IPS-15b (cell line): ENCODE data around the gene CNNM4.

ENCODE experiments used
- H3K27me3 ChIP-seq: one replicate; pipeline ENCODE4 v1.6.1; 2013; ENCODE audit warnings: low read length; ENCODE audit not compliant: control insufficient read depth, insufficient read depth
- H3K36me3 ChIP-seq: one replicate; pipeline ENCODE4 v1.6.1; 2013; ENCODE audit warnings: low read length; ENCODE audit not compliant: control insufficient read depth, insufficient read depth
- H3K4me1 ChIP-seq: one replicate; pipeline ENCODE4 v1.6.1; 2013; ENCODE audit warnings: mild to moderate bottlenecking, low read length; ENCODE audit not compliant: control insufficient read depth, insufficient read depth
- H3K4me3 ChIP-seq: one replicate; pipeline ENCODE4 v1.5.1; 2013; ENCODE audit warnings: low read depth, low read length
- H3K9ac ChIP-seq: one replicate; pipeline ENCODE4 v1.6.1; 2013; ENCODE audit warnings: low read depth, mild to moderate bottlenecking, low read length
- H3K9me3 ChIP-seq: one replicate; pipeline ENCODE4 v1.6.1; 2013; ENCODE audit warnings: mild to moderate bottlenecking, low read length; ENCODE audit not compliant: control insufficient read depth, insufficient read depth

Gene CNNM4

DNA sequence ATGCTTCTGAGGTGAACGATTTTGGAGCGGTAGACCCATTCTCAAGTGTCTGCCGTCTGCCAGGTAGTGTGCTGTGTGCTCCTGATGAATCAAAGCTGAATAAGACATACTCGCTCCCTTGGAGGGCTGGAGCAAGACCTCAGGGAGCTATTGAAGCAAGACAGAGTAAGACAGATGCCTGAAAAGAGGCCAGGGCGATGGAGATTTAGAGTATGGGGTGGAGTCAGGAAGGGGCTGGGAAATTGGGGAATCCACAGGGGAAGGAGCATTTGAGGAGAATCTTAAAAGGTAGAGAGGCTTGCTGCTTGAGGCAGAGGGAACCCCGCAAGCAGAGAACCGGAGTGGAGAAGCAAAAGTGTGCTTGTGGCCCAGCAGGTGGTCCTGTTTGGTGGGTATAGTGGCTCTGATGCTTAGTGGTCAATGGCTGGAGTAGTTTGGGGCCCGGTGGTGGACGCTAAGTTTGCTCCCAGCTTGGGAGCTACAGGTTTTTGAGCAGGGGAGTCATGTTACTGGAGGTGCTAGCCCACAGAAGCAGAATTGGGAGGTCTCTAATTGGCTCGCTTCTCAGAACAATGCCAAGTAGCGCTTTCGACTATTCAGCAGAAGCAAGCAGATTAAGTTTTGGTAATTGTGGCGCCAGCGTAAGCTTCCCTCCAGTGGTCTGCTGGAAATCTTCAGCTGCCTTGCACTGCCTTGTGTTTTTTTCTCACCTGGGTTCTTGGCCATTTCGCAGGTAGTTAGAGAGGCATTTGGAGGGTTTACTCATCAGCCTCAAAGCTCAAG is 2.0 kb downstream of the CNNM4 start:
- H3K9me3 ChIP-seq: no peaks in the 10 kb centered on the region

DNA sequence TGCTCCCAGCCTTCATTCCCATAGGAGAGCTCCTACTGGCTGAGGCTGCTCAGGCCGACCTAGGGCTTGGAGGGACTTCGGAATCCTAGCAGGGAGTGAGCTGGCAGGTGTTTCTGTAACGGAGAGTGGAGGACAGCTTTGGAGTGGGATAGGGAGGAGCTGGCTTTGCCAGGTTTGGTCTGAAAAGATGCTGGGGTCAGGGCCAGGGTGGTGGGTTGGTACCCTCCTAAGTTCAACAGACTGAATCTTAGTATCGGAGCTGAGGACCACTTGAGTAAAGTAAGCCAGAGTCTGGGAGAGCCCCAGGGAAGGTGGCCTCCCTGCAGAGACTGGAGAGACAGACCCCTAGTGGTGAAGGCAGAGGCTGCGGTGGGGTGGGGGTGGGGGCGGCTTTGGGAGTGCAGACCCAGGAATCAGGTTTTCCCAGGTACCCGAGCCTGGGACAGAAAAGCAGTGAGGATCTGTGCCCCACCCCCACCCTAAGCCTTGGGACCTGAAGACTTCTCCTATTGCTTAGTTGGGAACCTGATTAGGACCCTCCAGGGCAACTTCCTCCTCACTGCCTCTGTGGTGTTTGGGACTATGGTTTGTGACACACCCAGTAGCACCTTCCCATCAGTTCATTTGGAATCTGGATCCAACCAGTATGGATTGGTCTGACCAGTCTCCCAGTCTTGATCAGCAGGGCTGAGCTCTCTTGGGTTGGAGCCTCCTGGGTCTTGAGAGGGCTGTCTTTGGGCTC is 3.0 kb downstream of the CNNM4 start:
- H3K27me3 ChIP-seq: peaks cover 3% of the 10 kb centered on the region
- H3K9me3 ChIP-seq: no peaks in the 10 kb centered on the region
- no peaks in the 10 kb centered on the region for H3K36me3 ChIP-seq
- H3K4me3 ChIP-seq: peak overlapping the region; percentile 83
- H3K9ac ChIP-seq: peak overlapping the region; percentile 61
- peaks cover 12% of the 10 kb centered on the region for H3K4me1 ChIP-seq

More for the DNA sequence above, 2.0 kb downstream of the CNNM4 start:
- H3K36me3 ChIP-seq: no peaks in the 10 kb centered on the region
- H3K4me3 ChIP-seq: peak overlapping the region; percentile 83
- peaks cover 3% of the 10 kb centered on the region for H3K27me3 ChIP-seq
- H3K4me1 ChIP-seq: peaks cover 12% of the 10 kb centered on the region
- H3K9ac ChIP-seq: no peak overlapping the region

DNA sequence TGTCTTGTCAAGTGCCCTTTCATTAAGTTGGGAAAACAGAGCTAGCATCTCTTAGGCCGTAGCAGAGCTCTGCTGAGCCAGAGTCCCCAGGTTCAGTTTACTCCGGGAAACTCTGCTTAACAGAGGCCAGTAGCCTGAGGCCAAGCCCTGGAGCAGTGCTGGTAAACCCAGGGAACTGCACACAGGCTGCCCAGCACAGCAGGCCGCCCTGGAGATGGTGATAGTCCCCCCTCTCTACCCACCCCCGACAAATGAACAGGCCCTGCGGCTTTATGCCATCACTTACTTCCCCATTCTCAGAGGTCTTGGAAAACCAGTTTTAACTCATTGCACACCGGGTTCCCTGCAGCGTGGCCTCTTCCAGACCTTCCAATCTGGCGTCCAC is 3.5 kb downstream of the CNNM4 start:
- no peaks in the 10 kb centered on the region for H3K9me3 ChIP-seq
- peak overlapping the region; percentile 83 for H3K4me3 ChIP-seq
- H3K36me3 ChIP-seq: no peaks in the 10 kb centered on the region
- peaks cover 3% of the 10 kb centered on the region for H3K27me3 ChIP-seq
- peak overlapping the region; percentile 61 for H3K9ac ChIP-seq
- peaks cover 12% of the 10 kb centered on the region for H3K4me1 ChIP-seq

DNA sequence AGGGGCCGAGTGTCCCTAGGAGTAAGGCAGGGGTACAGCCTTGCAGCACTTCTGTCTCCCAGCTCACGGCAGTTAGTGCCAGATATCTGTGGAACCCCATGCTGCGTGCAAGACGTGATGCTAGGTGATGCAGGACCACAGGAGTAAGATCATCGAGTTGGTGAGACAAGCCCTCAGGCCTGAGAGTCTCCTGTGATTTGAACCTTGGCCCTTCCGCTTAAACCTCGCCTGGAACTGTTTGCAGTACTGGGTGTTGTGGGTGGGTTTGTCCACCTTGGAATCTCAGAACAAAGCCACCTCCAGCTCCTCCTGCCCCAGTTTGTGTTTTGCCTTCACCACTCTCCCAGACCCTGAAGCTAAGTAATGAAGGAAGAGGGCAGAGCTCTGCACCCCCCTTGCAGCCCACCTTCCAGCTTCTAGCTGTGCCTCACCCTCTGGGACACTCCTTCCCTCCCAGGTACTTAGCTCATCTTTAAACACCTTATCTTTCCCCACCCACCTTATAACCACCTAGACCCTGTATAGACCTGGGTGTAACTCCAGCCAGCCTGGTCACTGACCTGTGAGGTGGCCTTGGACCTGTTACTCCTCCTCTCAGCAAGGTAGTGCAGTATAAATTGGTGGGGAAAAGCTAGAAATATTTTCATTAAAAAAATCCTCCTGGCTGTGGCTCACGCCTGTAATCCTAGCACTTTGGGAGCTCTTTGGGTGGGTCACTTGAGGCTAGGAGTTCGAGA is 6.6 kb downstream of the CNNM4 start:
- Histone ChIP-seq H3K36me3 (no peaks in the 10 kb centered on the region), H3K27me3 (no peaks in the 10 kb centered on the region), H3K9me3 (no peaks in the 10 kb centered on the region), H3K4me1 (peaks cover 12% of the 10 kb centered on the region), H3K4me3 (no peak overlapping the region), H3K9ac (no peak overlapping the region)

DNA sequence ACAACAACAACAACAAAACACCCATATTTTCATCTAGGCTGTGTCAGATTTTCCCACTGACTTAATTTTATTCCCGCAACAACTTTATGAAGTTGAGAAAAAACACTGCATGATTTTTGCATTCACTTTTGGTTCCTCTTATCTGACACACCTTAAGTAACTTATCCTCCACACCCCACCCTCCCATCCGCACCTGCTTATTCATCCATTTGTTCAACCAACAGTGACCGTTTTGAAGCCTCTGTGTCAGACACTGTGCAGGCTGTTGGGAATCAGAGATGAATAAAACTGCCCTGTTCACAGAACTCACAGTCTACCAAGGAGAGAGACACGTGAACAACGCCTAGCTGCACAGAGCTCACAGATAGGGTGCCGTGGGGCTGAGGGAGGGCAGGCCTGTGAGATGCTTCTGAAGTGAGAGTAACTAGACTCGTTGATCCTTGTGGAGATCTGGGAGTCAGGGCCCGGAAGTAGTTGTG is 7.4 kb downstream of the CNNM4 start:
- H3K36me3 ChIP-seq: no peaks in the 10 kb centered on the region
- peak overlapping the region; percentile 12 for H3K9ac ChIP-seq
- H3K9me3 ChIP-seq: no peaks in the 10 kb centered on the region
- H3K4me1 ChIP-seq: peaks cover 10% of the 10 kb centered on the region
- no peaks in the 10 kb centered on the region for H3K27me3 ChIP-seq
- H3K4me3 ChIP-seq: no peak overlapping the region

DNA sequence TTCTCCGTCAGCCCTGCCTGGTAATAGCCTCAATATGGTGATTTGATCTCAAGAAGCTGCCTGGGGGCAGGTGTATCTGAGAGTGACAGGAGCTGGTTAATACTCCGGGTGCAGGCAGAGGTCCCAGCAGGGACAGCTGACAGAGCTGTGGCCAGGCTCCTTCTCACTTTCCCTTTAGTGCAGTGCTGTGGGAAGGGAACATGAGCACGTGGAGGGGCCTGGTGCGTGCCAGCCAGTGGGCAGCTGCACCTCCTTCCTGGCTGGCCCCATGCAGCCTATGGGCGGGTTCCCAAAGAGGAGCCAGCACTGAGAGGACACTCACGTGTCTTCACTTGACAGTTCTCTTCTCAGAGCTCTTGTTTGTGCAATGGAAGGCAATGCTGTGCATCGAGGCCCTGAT is 9.1 kb downstream of the CNNM4 start:
- Histone ChIP-seq H3K27me3 (no peaks in the 10 kb centered on the region), H3K9ac (no peak overlapping the region), H3K4me1 (peaks cover 5% of the 10 kb centered on the region), H3K9me3 (no peaks in the 10 kb centered on the region), H3K36me3 (no peaks in the 10 kb centered on the region), H3K4me3 (no peak overlapping the region)

DNA sequence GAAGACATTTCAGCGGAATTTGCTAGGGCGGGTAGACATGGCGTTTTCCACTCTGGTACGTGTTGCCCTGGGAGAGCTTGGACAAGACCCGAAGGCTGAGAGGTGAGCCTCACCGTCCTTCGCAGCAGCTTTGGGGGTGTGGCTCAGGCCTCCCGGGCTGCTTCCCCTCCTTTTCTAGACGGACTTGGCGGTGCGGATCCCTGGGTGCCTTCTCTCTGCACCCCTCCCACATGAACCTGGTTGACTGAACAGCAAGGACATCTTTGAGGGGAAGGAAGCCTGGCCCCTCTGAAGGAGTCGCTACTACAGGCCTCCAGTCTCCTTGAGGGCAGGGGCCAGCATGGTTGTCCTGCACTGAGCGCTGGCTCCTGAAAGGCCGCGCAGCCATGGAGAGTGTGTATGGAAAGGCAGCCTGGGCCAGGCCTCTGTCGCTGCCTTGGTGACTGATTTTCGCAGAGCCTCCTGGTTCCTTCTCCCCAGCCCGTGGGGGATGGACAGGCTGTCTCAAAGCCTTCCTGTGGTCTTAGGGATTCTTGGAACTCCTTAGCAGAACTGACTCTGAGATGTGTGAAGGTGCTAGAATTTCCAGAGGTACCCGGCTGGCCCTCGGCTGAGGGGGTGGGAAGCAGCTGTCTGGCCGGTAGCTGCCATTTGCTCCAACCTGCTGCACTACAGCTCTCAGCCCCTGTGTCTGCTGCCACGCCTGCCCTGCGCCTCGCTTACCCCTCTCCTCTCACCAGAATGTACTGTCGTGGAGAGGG is 9.9 kb downstream of the CNNM4 start:
- H3K9me3 ChIP-seq: no peaks in the 10 kb centered on the region
- H3K36me3 ChIP-seq: no peaks in the 10 kb centered on the region
- no peak overlapping the region for H3K4me3 ChIP-seq
- no peaks in the 10 kb centered on the region for H3K27me3 ChIP-seq
- H3K9ac ChIP-seq: no peak overlapping the region
- peaks cover 5% of the 10 kb centered on the region for H3K4me1 ChIP-seq

DNA sequence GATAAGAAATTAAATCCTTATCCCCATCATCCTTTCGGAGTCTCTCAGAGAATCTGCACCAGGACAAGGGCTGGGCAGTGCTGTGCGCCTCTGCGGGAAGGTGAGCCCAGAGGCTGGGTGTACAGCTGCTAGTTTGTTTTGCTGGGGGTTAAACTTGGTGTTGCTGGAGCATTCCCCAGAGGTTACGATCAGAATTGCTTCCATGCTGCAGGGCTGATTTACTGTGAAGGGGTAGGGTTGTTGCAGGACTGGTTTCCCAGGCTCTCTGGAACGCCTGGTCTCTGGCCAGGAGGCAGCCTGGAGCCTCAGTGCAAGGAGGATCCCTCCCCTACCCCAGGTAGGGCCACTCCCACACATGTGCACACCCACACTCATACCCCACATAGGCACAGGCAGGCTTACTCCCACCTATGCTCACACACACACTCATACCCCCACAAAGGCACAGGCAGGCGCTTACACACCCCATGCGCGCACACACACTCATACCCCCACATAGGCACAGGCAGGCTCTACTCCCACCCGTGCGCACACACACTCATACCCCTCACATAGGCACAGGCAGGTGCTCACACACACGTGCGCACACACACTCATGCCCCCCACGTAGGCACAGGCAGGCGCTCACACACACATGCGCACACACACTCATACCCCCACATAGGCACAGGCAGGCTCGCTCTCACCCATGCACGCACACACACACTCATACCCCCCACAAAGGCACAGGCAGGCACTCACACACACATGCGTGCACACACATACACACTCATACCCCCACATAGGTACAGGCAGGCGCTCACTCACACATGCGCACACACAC is 11.3 kb downstream of the CNNM4 start:
- Histone ChIP-seq H3K36me3 (no peaks in the 10 kb centered on the region), H3K9ac (no peak overlapping the region), H3K4me1 (peaks cover 5% of the 10 kb centered on the region), H3K9me3 (no peaks in the 10 kb centered on the region), H3K4me3 (no peak overlapping the region), H3K27me3 (no peaks in the 10 kb centered on the region)

DNA sequence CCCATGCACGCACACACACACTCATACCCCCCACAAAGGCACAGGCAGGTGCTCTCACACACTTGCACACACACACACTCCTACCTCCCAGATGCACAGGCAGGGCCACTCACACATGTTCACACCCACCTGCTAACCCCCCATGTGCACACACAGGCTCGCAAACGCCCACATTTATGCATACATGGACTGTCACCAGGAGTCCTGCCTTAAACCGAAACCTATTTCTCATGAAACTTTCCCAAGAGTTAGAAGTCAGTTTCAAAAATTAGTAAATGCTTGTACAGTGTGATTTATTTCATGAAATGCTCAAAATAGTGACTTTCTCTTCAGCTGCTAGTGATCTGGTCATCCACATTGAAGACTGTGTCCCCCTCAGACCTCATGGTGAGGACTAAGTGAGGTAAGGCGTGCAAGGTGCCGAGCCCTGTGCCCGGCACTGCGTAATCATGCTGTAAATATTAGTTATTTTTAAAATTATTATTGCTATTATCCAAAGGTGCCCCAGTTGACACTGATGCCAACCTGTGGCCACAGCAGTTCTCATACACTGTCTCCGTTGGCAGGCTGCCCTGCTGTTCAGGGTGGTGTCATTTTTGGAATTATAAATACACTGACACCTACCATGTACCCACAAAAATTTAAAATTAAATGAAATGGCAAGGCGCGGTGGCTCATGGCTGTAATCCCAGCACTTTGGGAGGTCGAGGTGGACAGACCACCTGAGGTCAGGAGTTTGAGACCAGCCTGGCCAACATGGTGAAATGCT is 12.4 kb downstream of the CNNM4 start:
- Histone ChIP-seq H3K27me3 (no peaks in the 10 kb centered on the region), H3K9me3 (no peaks in the 10 kb centered on the region), H3K36me3 (no peaks in the 10 kb centered on the region), H3K4me3 (no peak overlapping the region), H3K4me1 (peaks cover 5% of the 10 kb centered on the region), H3K9ac (no peak overlapping the region)

DNA sequence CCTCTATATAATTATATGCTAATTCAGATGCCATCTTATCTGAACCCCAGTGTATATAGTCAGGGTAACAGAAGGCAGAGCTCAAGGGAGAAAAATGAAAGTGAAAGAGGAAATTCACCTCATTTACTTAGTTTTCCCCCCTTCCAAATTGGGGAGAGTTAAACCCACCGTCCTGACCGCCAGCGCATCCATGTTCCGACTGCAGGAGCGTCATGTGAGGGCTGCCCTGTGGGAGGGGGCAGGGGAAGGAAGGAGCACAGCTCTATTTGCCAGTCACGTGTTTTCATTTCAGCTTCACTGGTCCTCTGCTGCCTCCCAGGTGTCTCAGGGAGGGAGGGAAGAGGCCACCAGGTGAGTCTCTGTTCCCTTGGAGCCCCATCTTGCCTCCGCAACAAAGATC is 13.2 kb downstream of the CNNM4 start:
- no peaks in the 10 kb centered on the region for H3K9me3 ChIP-seq
- H3K27me3 ChIP-seq: no peaks in the 10 kb centered on the region
- peaks cover 5% of the 10 kb centered on the region for H3K4me1 ChIP-seq
- H3K36me3 ChIP-seq: no peaks in the 10 kb centered on the region
- H3K9ac ChIP-seq: no peak overlapping the region
- no peak overlapping the region for H3K4me3 ChIP-seq
